ENCODE measurements around the gene CMSS1. TPM values are rescaled to one million over a fixed set of nuclear protein-coding genes. Genes with fewer than 3 reads are reported as not detected.
A peak's percentile ranks its signal among the peaks of the same experiment; 100 is the strongest.

Gene CMSS1
- total and polyA plus RNA-seq, 11 donors: 13.5 to 48.4 (median 34.8) TPM

- ATAC-seq: peak in 3 of 4 donors; percentile 10 to 50 (median 40)
- H3K36me3 ChIP-seq: no peaks in the 10 kb centered on the region
- peak overlapping the region in 9 of 12 donors; percentile 15 to 78 (median 67) for H3K27ac ChIP-seq
- no peak overlapping the region for H3K4me3 ChIP-seq
- TF ChIP-seq CTCF (IDR thresholded peaks at IDR 0.05) (no peak), POLR2A (IDR thresholded peaks at IDR 0.05) (no peak)
- no peak for DNase-seq
- H3K9me3 ChIP-seq: no peaks in the 10 kb centered on the region
- peaks cover 10 to 70% (median 54%) of the 10 kb centered on the region in 12 donors for H3K4me1 ChIP-seq
- no peaks in the 10 kb centered on the region for H3K27me3 ChIP-seq
- intact Hi-C loops (cut with DNase I): loop anchor here in 8 of 10 donors (5.0 to 10.0 kb wide), 11 partner anchors 34 to 163 kb away; no protein-coding TSS in a partner anchor
Measured at GRCh38 chr3:100008081-100008698, 190.5 kb downstream of the CMSS1 start.

- no peaks in the 10 kb centered on the region for H3K9me3 ChIP-seq
- H3K27me3 ChIP-seq: no peaks in the 10 kb centered on the region
- peak overlapping the region in 9 of 12 donors; percentile 10 to 78 (median 56) for H3K27ac ChIP-seq
- WGBS, 4 donors: 64 to 75% (median 70%) methylated on average over 5 of the region's 5 CpGs
- H3K36me3 ChIP-seq: no peaks in the 10 kb centered on the region
- intact Hi-C loops (cut with DNase I): loop anchor here in 8 of 10 donors (5.0 to 10.0 kb wide), 11 partner anchors 33 to 165 kb away; no protein-coding TSS in a partner anchor
- ATAC-seq (peak in 1 of 4 donors; percentile 21), DNase-seq (no peak)
- TF ChIP-seq CTCF (IDR thresholded peaks at IDR 0.05): no peak
- no peak for TF ChIP-seq POLR2A (IDR thresholded peaks at IDR 0.05)
- peaks cover 10 to 58% (median 52%) of the 10 kb centered on the region in 12 donors for H3K4me1 ChIP-seq
- H3K4me3 ChIP-seq: no peak overlapping the region
Measured at GRCh38 chr3:100009276-100010086, 191.8 kb downstream of the CMSS1 start.

GRCh38 chr3:100010087-100010417 is 192.4 kb downstream of the CMSS1 start:
- no peaks in the 10 kb centered on the region for H3K36me3 ChIP-seq
- intact Hi-C loops (cut with DNase I): no loop called here
- no peak for TF ChIP-seq CTCF (IDR thresholded peaks at IDR 0.05)
- no peak for TF ChIP-seq POLR2A (IDR thresholded peaks at IDR 0.05)
- DNase-seq (no peak), ATAC-seq (peak in 1 of 4 donors; percentile 19)
- H3K4me1 ChIP-seq: peaks cover 10 to 54% (median 47%) of the 10 kb centered on the region in 12 donors
- no peak overlapping the region for H3K4me3 ChIP-seq
- H3K27me3 ChIP-seq: no peaks in the 10 kb centered on the region
- H3K27ac ChIP-seq: peak overlapping the region in 7 of 12 donors; percentile 19 to 78 (median 56)
- H3K9me3 ChIP-seq: peaks cover 0 to 3% (median 0%) of the 10 kb centered on the region in 12 donors
- WGBS, 4 donors: 87 to 93% (median 88%) methylated on average over 1 of the region's 1 CpG

GRCh38 chr3:100018806-100019205 is 201.1 kb downstream of the CMSS1 start:
- DNase-seq (no peak), ATAC-seq (no peak)
- Histone ChIP-seq H3K27me3 (no peaks in the 10 kb centered on the region), H3K4me3 (no peak overlapping the region), H3K36me3 (no peaks in the 10 kb centered on the region), H3K4me1 (peaks cover 0 to 20% (median 2%) of the 10 kb centered on the region in 12 donors), H3K9me3 (peaks cover 0 to 6% (median 0%) of the 10 kb centered on the region in 12 donors), H3K27ac (no peak overlapping the region)
- intact Hi-C loops (cut with DNase I): no loop called here
- TF ChIP-seq POLR2A (IDR thresholded peaks at IDR 0.05): no peak
- no peak for TF ChIP-seq CTCF (IDR thresholded peaks at IDR 0.05)

Data from heart left ventricle (tissue), 16 donors.